ENCODE measurements around the gene TP63.
"Not testable (repeated sequence)": the region's sequence is repeated elsewhere in the genome, so short reads cannot be mapped to it uniquely, and the experiment has no call there.

TP63 gene

DNA sequence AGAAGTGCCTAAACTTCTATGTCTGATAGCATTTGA lies at the start of gene TP63:
TSS of gene TP63 (plus strand) at position 17 of the 36 bp plus-strand sequence. CDS start 127 bp downstream, outside the sequence.
- no peak for DNase-seq

- DNase-seq = no peak
Measured at GRCh38 chr3:189582179-189582578, 49.0 kb upstream of the TP63 start.

DNA sequence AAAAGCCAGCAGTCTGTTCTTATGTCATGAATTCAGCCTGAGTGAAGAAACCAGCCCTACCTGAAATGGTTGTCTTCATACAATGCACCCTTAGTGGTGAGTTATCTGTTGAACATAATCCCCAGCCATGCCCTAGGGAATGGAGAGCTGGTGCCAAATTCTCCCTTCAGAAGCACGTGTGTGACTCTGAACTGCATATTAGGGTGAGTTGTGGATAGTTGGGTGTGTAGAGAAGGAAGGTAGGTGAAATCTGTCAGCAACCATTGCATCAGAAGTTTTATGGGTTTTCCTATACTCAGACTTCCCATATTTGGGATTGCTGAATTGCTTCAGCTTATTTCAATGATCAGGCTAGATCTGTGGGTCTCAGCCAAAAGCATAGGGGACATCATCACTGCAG lies 46.5 kb upstream of the TP63 start:
- DNase-seq = no peak

GRCh38 chr3:189586941-189587663 lies 44.1 kb upstream of the TP63 start:
- no peak for DNase-seq

GRCh38 chr3:189587664-189588040 lies 43.5 kb upstream of the TP63 start:
- DNase-seq = no peak

DNA sequence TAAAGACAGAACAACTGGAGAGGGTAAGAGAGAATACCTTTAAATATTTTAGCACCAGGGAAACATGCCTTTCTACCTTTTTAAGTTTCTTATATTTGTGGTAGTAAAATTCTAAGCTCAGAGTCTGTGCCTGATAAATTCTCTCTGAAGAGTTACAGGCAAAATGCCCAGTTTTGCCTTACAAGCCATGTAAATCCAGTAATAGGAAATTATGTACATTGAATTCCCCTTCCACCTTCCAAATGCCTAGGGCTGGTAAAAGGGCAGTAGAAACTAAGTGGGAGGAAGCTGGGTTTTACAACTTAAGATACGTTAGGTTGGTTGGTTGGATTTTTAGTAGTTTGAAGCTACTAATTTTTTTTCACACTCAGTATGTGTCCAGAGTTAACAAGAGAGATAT lies 43.1 kb upstream of the TP63 start:
- no peak for DNase-seq

GRCh38 chr3:189588475-189589178 lies 42.6 kb upstream of the TP63 start:
- DNase-seq = no peak

- no peak for DNase-seq
Measured at GRCh38 chr3:189589179-189589569, 42.0 kb upstream of the TP63 start.

GRCh38 chr3:189590223-189590622 lies 41.0 kb upstream of the TP63 start:
- DNase-seq = no peak

GRCh38 chr3:189593581-189593980 lies 37.6 kb upstream of the TP63 start:
- DNase-seq = no peak

- DNase-seq = not testable (repeated sequence)
Measured at GRCh38 chr3:189596078-189596979, 34.9 kb upstream of the TP63 start.

GRCh38 chr3:189597918-189598317 lies 33.3 kb upstream of the TP63 start:
- DNase-seq = no peak

GRCh38 chr3:189598530-189599225 lies 32.5 kb upstream of the TP63 start:
- no peak for DNase-seq

DNA sequence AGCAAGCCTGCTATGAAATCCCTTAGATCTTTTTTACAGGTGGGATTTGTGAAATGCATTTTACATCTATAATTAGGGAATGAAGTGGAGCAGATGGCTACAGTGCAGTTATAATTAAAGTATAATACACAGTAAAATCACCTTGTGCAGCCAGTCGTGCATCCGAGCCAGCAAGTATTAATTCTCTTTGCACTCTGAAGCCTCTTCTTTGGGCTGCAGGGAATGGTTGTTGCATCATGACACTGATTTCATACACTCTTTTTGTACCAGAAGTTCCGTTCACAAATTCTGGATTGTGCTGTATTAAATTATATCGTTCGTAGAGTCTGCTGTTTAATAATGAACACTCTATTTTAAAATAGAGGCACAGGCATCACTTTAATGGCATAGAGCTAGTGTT lies 28.7 kb upstream of the TP63 start:
- no peak for DNase-seq

DNA sequence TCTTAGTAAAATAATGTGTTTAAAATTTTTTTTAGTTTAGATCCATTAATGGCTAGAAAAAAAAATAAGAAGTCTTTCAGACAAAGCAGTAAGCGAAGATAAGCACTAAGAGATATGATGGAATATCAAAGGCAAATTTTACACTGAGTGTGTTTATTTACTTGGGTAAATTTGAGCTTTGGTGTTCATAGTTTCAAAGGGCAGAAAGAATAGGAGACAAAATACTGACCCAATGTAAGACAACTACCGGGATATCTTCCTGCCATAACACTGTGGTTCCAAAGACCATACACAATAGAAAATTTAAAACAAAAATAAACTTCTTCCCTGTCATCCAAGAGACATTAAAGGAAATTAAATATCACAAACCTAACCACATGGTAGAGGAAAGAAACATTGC lies 25.5 kb upstream of the TP63 start:
- no peak for DNase-seq

DNA sequence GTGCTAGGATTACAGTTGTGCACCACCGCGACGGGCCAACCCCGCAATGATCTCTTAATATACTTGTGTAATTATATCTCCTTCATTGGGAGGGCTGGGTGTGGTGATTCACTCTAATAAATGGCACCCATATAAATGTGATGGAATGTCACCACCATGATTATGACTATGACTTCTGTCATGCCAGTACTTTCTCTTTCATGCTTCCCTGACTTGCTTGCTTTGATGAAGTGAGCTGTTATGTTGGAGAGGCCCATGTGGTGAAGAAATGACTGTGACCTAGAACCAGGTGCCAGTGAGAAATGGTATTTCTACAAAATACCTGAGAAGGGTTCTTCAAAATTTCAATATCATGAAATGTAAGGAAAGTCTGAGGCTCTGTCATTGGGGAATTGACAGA lies 24.4 kb upstream of the TP63 start:
- no peak for DNase-seq

DNA sequence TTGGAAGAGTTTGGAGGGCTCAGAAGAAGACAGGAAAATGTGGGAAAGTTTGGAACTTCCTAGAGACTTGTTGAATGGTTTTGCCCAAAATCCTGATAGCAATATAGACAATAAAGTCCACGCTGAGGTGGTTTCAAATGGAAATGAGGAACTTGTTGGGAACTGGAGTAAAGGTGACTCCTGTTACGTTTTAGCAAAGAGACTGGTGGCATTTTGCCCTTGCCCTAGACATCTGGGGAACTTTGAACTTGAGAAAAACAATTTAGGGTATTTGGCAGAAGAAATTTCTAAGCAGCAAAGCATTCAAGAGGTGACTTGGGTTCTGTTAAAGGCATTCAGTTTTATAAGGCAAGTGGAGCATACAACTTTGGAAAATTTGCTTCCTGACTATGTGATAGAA lies 18.5 kb upstream of the TP63 start:
- not testable (repeated sequence) for DNase-seq

DNA sequence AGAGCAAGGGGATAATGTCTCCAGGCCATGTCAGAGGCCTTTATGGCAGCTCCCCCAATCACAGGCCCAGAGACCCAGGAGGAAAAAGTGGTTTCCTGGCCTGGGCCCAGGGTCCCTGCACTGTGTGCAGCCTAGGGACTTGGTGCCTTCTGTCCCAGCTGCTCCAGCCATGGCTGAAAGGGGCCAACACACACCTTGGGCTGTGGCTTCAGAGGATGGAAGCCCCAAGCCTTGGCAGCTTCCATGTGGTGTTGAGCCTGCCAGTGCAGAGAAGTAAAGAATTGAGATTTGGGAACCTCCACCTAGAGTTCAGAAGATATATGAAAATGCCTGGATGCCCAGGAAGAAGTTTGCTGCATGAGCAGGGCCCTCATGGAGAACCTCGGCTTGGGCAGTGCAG lies 18.1 kb upstream of the TP63 start:
- no peak for DNase-seq

GRCh38 chr3:189621948-189622603 lies 9.1 kb upstream of the TP63 start:
- no peak for DNase-seq

GRCh38 chr3:189622629-189623028 lies 8.6 kb upstream of the TP63 start:
- no peak for DNase-seq

GRCh38 chr3:189624130-189624529 lies 7.1 kb upstream of the TP63 start:
- DNase-seq = no peak

GRCh38 chr3:189625071-189625470 lies 6.1 kb upstream of the TP63 start:
- DNase-seq = no peak

GRCh38 chr3:189625572-189625971 lies 5.6 kb upstream of the TP63 start:
- DNase-seq = no peak

All from activated CD4-positive, CD25-positive, alpha-beta regulatory T cell treated with anti-CD3 and anti-CD28 coated beads, Interleukin-2, amount 50 U/mL, for 72 hours (primary cell).